GM18909 (cell line): ENCODE results near the gene DNAH1.

Source experiments
- ATAC-seq: cut with Tn5 transposase; IDR thresholded peaks from one replicate; pipeline ENCODE4 v1.9.1; 2021; ENCODE audit warnings: mild to moderate bottlenecking; ENCODE audit not compliant: unreplicated experiment, poor library complexity

DNAH1 gene

GRCh38 chr3:52429779-52430415 lies 113.8 kb downstream of the DNAH1 start:
- no peak for ATAC-seq

GRCh38 chr3:52430416-52430810 lies 114.3 kb downstream of the DNAH1 start:
- ATAC-seq, result no peak

- ATAC-seq, result no peak
These were observed 115.5 kb downstream of the DNAH1 start for GRCh38 chr3:52431459-52432223.

DNA sequence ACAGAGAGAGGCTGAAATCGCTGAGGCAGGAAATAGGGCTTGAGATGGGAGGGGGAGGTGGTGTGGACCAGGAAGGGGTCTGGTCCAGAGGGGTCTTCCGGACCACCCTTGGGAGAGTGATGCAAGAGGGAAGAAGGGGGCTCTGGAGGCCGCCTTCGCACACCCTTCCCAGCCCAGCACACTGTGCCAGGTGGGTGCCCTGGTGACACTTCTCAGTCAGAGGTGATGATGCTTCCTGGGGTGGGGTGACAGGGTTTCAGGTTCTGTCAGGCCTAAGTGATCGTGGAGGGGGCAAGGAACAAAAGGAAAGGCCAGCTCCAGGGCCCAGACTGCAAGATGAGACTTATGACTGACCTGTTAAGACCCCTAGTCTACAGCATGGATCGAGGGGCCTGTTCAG lies 116.1 kb downstream of the DNAH1 start:
- no peak for ATAC-seq

GRCh38 chr3:52432691-52433141 lies 116.6 kb downstream of the DNAH1 start:
- ATAC-seq, result no peak

DNA sequence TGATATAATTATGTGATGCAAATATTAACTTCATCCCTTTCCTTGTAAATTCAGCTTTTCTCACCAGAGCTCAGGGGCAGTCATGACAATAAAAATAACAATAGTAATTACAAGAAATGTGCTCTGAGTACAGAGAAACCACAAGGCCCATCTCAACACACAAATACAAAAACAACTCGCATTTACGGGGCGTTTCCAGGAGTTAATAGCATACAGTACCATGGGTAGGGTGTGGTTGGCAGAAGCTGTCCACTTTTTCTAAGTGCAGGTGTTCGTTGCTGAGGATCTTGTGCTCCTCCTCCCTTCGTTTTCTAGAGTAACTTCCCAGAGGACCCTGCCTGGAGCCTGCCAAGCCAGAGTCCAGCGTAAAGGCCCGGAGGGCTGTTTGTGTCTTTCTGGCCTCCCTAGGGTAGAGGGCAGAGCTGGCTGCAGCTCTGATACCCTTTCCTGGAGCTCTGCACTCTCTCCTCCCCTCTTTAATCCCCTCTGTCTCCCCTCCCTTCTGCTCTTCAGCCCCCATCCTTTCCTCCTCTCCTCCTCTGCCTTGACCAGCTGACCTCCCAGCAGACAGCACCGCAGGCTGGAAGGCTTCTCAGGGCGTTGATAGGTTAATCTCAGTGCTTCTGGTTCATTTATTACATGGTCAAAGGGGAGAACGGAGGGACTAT lies 117.3 kb downstream of the DNAH1 start:
- no peak for ATAC-seq

DNA sequence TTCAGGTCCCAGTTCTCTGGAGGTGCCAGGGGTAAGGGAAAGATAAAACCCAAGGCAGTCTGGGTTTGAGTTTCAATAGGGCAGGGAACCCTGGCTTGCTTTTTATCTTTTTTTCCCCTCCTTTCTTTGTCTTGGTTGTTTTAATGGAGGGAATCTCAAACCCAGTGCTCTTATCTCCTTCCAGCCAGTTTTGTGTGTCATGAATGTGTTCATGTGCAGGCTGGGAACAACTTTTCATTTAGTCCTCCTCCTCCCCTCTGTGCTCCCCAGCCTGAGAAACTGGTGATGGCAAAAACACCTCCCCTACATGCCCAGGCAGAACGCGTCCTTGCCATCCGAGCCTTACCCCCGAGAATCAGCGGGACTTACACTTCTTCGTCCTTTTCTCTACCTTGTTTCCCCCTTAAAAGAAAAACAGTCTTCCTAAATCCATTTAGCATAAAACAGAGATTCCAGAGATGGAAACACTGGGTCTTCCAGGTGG lies 117.9 kb downstream of the DNAH1 start:
- ATAC-seq, result no peak

- no peak for ATAC-seq
These were observed 118.5 kb downstream of the DNAH1 start for GRCh38 chr3:52434491-52435115.

DNA sequence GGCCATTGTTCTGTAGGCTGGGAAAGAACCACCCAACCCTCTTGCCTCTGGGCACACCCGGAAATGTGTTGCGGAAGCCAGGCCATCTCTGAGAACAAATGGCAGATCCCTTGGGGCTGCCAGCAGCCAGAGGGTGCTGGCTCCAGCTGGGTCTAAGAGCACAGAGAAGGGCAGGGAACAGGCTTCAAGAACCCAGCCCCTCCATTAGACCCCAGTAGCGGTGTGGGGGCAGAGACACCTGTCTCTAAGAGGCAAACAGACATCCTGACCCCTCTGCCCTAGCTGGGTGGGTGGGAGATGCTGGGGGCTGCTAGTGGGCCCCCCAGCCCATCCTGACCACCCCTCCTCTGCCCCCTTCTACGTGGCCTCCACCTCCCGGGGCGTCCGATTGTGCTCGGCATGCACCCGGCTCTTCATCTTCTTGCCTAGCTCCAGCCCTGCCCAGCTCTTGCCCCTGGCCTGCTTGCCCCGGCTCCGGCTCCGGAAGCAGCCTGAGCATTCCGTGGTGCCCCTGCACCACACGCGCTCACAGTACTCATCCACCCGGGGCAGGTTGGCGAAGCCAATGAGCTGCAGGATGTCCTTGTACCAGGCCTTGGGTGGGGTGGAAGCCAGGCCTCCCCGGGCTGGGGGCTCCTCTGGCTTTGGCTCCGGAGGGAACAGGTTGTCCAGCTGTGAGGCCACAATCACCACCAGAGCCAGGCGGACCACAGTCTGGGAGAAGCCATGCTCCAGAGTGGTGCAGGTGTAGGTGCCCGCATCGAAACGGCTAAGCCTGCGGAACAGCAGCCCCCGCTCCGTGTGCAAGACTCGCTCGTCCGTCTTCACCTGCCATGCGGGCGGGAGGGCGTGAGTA lies 119.4 kb downstream of the DNAH1 start:
- no peak for ATAC-seq

DNA sequence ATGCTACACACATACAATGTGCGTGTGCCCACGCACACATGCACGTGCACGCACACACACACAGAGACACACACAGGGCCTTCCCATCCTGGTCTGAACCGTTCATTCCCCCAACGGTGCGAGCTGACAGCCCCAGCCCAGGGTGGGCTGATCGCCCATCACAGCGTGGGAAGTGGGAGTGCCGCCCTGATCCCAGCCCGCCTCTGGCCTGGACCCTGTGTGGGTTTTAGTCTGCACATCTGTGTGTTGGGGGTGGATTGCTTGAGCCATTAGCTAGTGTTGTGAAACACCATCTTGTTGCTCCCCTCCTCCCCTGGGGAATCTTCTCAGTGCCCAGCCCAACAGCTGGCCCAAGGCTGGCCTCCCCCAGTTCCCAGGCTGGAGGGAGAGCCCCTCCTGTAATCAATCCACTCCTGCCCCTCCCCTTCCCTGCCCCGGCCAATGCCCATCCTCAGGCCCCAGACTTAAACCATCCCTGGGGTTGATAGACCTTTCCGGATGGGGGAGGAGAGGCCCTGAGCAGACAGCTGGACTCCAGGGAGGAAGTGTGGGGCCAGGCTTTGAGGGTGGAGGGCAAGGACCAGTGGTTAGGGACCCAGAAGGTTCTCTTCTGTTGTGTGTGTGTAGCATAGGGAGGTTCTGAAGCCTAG lies 120.5 kb downstream of the DNAH1 start:
- ATAC-seq, result no peak

DNA sequence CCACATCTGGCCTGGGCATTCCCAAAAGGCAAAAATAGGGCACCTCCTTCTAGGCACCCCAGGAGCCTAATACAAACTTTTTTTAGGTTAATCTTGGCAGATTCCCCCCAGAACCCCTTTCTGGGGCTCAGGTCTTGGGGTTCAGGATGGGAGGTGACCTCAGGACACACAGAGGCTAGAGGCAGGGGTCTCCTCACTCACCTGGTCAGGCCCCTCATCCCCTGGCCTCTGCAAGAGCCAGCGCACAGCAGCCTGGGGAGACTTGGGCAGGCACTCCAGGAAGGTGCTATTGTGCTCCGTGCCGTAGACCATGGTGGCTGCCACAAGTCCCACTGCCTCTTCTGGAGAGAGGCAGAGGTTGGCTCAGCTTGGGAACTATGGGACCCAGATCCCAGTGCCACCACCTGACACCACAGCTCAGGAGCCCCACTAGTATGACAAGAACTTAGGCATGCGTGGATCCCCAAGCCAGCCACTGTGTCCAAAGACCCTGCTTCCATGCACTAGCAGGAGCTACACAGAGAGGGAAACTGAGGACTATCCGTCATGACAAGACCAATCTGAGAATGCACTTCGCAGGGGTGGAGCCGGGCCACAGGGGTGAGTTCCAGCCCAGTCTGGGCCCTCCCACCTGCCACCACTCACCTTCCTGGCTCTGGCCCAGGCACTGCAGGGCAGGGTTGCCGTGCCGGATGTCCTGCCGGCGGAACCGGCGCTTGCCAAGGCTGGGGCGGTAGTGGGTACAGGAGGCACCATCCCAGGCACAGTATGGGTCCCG lies 121.4 kb downstream of the DNAH1 start:
- no peak for ATAC-seq

DNA sequence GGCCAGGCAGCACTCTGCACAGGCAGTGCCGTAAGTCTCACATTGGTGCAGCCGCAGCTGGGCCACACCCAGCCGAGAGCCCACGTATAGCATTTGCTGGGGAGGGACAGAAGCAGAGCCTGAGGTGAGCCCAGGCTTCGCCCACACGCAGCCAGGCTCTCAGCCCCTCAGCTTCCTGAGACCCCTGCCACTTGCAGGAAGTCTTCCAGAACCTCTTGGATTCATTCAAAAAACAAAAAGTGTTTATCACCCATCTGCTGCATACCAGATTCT lies 121.9 kb downstream of the DNAH1 start:
- ATAC-seq, result no peak

DNA sequence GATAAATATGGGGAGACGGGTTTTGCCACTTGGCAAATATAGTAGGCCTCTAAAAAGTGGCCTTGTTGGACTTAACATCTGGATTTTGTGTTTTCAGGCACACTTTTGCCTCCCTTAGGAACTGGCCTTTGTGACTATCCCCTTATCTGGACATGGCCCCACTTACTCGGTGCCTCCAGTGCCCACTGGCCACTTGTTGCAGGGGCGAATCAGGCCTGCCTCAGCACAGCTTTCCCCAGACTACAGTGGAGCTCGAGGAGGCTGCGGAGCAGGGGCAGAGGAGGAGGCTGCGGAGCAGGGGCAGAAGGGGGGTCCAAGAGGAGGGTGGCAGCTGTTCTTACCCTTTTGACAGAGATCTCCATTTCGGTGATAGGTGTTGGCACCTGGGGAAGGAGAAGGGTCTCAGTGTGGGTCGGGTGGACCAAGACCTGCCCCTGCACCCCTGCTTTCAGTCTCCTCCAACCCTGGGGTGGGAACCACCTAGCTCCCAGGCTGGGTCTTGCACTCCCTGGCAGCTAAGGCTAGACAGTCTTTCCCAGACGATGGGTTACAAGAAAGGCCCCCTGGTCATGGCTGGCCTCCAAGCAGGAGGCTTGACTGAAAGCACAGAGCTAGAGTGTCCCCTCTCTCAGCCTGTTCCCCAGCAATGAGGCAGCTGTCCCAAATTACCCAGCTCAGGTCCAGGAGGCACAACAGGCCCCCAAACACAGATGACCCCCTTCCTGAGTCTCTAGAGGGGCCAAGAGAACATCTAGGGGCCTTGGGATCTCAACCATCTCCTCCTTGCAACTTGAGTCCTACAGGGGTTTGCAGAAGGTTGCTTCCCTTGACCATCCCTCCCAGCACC lies 122.7 kb downstream of the DNAH1 start:
- ATAC-seq, result no peak

GRCh38 chr3:52439426-52440248 lies 123.5 kb downstream of the DNAH1 start:
- no peak for ATAC-seq

DNA sequence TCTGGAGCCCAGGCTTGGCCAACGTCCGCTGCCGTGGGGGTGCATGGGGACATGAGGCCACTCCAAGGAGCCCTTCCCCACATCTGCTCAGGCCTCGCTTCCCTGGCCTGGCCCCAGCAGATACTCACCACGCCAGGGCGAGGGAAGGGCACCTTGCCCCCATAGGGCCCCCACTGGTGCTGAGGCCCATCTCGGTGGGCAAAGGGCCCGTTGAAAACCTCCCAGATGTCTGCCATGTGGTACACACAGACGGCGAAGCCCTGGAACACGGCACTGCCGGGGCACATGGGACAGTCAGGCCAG lies 124.1 kb downstream of the DNAH1 start:
- ATAC-seq, result no peak

- no peak for ATAC-seq
These were observed 124.6 kb downstream of the DNAH1 start for GRCh38 chr3:52440671-52441070.

DNA sequence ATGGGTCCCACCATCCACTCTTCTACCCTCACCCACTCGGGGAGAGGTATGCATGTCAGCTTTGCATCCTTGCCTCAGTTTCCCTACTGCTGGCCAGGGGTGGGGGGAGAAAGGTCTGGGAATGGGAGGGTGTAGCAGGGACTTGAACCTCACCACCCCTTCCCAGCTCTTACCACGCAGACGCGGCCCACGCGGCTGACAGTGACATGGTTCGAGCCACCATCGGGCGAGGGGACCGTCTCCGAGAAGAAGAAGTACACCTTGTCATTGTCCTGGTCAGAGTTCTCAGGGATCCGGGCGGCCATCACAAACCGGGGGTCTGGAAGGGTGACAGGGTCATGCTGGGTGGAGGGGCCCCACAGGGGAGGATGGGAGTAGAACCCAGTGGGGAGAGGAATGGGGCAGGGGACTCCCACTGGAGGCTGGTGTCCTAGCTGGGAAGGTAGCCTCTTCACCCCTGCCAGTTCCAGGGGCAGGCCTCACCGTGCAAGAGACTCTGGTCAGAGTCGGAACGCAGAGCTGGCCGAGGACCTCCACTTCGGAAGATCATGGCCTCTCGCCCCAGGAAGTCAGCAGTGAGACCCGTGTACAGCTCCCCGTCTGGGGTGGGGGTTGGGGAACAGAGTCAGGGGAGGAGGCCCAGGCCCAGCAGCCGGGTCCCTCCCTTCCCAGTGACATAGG lies 125.1 kb downstream of the DNAH1 start:
- no peak for ATAC-seq
